Vagina (tissue), 2 donors: ENCODE results near the gene C17orf100. TPM values are rescaled to one million over a fixed set of nuclear protein-coding genes. Genes with fewer than 3 reads are reported as not detected.
"Not testable (repeated sequence)": the region's sequence is repeated elsewhere in the genome, so short reads cannot be mapped to it uniquely, and the experiment has no call there.

Source experiments
- DNase-seq, 2 donors: peaks; one replicate each; pipeline ENCODE4 v3.0.0-alpha.2; 2017; ENCODE audit errors: extremely low spot score in 2 of 2
- H3K27ac ChIP-seq: fragments of 200-600 bp; sonication (generic); one replicate; pipeline ENCODE4 v1.5.1; 2019
- H3K27me3 ChIP-seq: fragments of 200-600 bp; sonication (generic); one replicate; pipeline ENCODE4 v1.5.1; 2019
- H3K36me3 ChIP-seq, 2 donors: fragments of 200-600 bp; sonication (generic); one replicate each; pipeline ENCODE4 v1.5.1; 2017 to 2019
- H3K4me1 ChIP-seq: fragments of 200-600 bp; sonication (generic); one replicate; pipeline ENCODE4 v1.5.1; 2019
- H3K4me3 ChIP-seq, 2 donors: fragments of 200-600 bp; sonication (generic); 1 replicate in 1 of 2; 2 replicates in 1 of 2; pipeline ENCODE4 v1.5.1; 2016 to 2019
- H3K9me3 ChIP-seq: fragments of 200-600 bp; sonication (generic); one replicate; pipeline ENCODE4 v1.5.1; 2019
- POLR2A ChIP-seq, 2 donors: fragments of 450-650 bp; IDR thresholded peaks; one replicate each; pipeline ENCODE4 v1.6.1; 2017; ENCODE audit warnings: antibody characterized with exemption in 2 of 2, mild to moderate bottlenecking in 2 of 2, moderate library complexity in 2 of 2
- POLR2AphosphoS5 ChIP-seq, 2 donors: sonication (generic); formaldehyde crosslinking; IDR thresholded peaks; one replicate each; pipeline ENCODE4 v1.9.0; 2017; ENCODE audit warnings: antibody characterized with exemption in 2 of 2, mild to moderate bottlenecking in 2 of 2, low read depth in 1 of 2; ENCODE audit not compliant: insufficient read depth in 1 of 2
- intact Hi-C: fragments of 100-400 bp; cut with DNase I; formaldehyde crosslinking; loops from one replicate; pipeline ENCODE4 v1.15.1; 2023
- total RNA-seq: library from RNA; depleted of rRNA; stranded (reverse); fragments of >200 nt; gene quantifications from one replicate; pipeline ENCODE4 v1.2.3, GENCODE V29; 2016
- TF ChIP-seq, protein P1 (sequence below), 3 experiments: fragments of 450-650 bp in 2 of 3; fragments of 200-600 bp in 1 of 3; sonication (generic) in 1 of 3; IDR thresholded peaks; one replicate each; pipeline ENCODE4 v1.5.1; 2017 to 2019; ENCODE audit warnings: antibody characterized with exemption in 3 of 3, mild to moderate bottlenecking in 2 of 3, moderate library complexity in 2 of 3

C17orf100 gene
- total RNA-seq, 1 donor from 2014 or later, result 3.2 TPM

DNA sequence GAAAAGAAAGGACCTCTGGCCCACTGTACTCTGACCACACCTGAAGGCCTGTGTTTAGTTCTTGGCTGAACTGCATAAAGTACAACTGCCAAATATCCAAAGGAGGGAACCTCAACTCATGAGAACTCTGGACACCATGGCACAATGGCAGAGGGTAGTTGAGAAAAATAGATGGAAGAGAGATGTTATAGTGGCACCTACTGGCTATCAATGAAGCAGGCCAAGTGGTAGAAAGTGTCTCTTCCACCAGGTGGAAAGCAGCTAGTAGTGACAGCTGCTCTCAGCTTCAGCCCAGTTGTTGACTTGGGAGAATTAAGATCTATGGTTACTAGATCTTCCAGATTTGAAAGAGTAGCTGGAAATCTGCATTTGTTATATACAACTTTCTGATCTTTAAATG lies 3.4 kb upstream of the C17orf100 start:
- no peaks in the 10 kb centered on the region for H3K27me3 ChIP-seq
- H3K27ac ChIP-seq, result no peak overlapping the region
- H3K9me3 ChIP-seq, result no peaks in the 10 kb centered on the region
- H3K36me3 ChIP-seq, result peaks cover 0 to 21% of the 10 kb centered on the region in 2 donors
- no peak overlapping the region for H3K4me3 ChIP-seq
- no peak for DNase-seq
- TF ChIP-seq POLR2A (IDR thresholded peaks at IDR 0.05), result no peak
- TF ChIP-seq, protein P1, sequence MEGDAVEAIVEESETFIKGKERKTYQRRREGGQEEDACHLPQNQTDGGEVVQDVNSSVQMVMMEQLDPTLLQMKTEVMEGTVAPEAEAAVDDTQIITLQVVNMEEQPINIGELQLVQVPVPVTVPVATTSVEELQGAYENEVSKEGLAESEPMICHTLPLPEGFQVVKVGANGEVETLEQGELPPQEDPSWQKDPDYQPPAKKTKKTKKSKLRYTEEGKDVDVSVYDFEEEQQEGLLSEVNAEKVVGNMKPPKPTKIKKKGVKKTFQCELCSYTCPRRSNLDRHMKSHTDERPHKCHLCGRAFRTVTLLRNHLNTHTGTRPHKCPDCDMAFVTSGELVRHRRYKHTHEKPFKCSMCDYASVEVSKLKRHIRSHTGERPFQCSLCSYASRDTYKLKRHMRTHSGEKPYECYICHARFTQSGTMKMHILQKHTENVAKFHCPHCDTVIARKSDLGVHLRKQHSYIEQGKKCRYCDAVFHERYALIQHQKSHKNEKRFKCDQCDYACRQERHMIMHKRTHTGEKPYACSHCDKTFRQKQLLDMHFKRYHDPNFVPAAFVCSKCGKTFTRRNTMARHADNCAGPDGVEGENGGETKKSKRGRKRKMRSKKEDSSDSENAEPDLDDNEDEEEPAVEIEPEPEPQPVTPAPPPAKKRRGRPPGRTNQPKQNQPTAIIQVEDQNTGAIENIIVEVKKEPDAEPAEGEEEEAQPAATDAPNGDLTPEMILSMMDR (IDR thresholded peaks at IDR 0.05), result no peak
- no peak for TF ChIP-seq POLR2AphosphoS5 (IDR thresholded peaks at IDR 0.05; ENCODE audit: insufficient read depth in 1 of 2, low read depth in 1 of 2)
- H3K4me1 ChIP-seq, result peaks cover 48% of the 10 kb centered on the region
- intact Hi-C loops, result no loop called here

GRCh38 chr17:6651919-6652452 lies 424 bp downstream of the C17orf100 start:
- H3K4me1 ChIP-seq, result peaks cover 39% of the 10 kb centered on the region
- H3K27ac ChIP-seq, result peak overlapping the region; percentile 75
- H3K4me3 ChIP-seq, result peak overlapping the region; percentile 65 to 73
- intact Hi-C loops, result no loop called here
- DNase-seq, result peak in 1 of 2 donors; percentile 87
- peaks cover 3% of the 10 kb centered on the region for H3K27me3 ChIP-seq
- H3K9me3 ChIP-seq, result no peaks in the 10 kb centered on the region
- peaks cover 0 to 16% of the 10 kb centered on the region in 2 donors for H3K36me3 ChIP-seq
- TF ChIP-seq, protein P1 (IDR thresholded peaks at IDR 0.05), result no peak
- TF ChIP-seq POLR2AphosphoS5 (IDR thresholded peaks at IDR 0.05; ENCODE audit: insufficient read depth in 1 of 2, low read depth in 1 of 2) (peak in 1 of 2 donors; percentile 44), POLR2A (IDR thresholded peaks at IDR 0.05) (no peak)

- no peak for DNase-seq
- intact Hi-C loops, result no loop called here
- H3K4me1 ChIP-seq, result peaks cover 25% of the 10 kb centered on the region
- no peaks in the 10 kb centered on the region for H3K36me3 ChIP-seq
- no peaks in the 10 kb centered on the region for H3K9me3 ChIP-seq
- H3K27me3 ChIP-seq, result peaks cover 3% of the 10 kb centered on the region
- TF ChIP-seq POLR2AphosphoS5 (IDR thresholded peaks at IDR 0.05; ENCODE audit: insufficient read depth in 1 of 2, low read depth in 1 of 2), result no peak
- TF ChIP-seq POLR2A (IDR thresholded peaks at IDR 0.05), result no peak
- H3K27ac ChIP-seq, result no peak overlapping the region
- H3K4me3 ChIP-seq, result peak overlapping the region in 1 of 2 donors; percentile 1
Observed at GRCh38 chr17:6654841-6655731, 3.5 kb downstream of the C17orf100 start.

DNA sequence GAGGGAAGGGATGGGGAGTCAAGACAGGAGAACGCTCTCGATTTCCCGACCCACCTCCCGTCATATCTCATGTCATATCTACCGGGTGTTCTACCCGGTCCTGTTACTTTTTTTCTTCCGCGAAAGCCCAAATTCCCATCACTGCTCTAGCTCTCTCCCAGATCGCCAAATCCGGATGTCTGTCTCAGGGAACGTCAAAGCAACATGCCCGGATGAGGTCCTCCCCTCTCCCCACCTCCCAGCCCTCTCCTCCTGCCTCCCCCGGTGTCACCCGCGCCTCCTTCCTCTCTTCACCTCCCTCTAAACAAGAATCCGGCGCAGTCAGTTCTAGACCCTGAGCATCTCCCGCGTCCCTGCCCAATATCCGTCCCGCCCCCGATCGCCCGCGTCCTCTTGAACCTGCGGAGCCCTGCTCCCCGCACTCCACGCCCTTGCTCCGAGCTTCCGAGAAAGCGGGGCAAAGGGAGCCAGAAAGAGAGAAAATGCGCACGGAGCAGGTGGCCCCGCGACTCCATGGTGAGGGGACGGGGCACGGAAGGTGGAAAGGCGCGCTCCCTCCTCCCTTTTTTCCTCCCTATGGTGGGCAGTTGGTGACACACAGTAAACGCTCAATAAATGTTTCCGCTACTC lies 4.3 kb downstream of the C17orf100 start:
- H3K27ac ChIP-seq, H3K27me3 ChIP-seq, H3K4me3 ChIP-seq, DNase-seq, H3K9me3 ChIP-seq, intact Hi-C loops, H3K36me3 ChIP-seq: not testable (repeated sequence)
- peaks cover 18% of the 10 kb centered on the region for H3K4me1 ChIP-seq

GRCh38 chr17:6656797-6657632 lies 5.5 kb downstream of the C17orf100 start:
- peak overlapping the region in 1 of 2 donors; percentile 15 for H3K4me3 ChIP-seq
- H3K36me3 ChIP-seq, H3K27me3 ChIP-seq, DNase-seq, intact Hi-C loops, H3K27ac ChIP-seq, H3K9me3 ChIP-seq: not testable (repeated sequence)
- H3K4me1 ChIP-seq, result peaks cover 12% of the 10 kb centered on the region

- Histone ChIP-seq H3K27ac (no peak overlapping the region), H3K9me3 (no peaks in the 10 kb centered on the region), H3K36me3 (no peaks in the 10 kb centered on the region), H3K4me1 (peaks cover 4% of the 10 kb centered on the region), H3K4me3 (peak overlapping the region in 1 of 2 donors; percentile 15), H3K27me3 (peaks cover 3% of the 10 kb centered on the region)
- intact Hi-C loops, result no loop called here
- TF ChIP-seq POLR2A (IDR thresholded peaks at IDR 0.05) (no peak), POLR2AphosphoS5 (IDR thresholded peaks at IDR 0.05; ENCODE audit: insufficient read depth in 1 of 2, low read depth in 1 of 2) (no peak)
- TF ChIP-seq, protein P1 (IDR thresholded peaks at IDR 0.05), result no peak
- DNase-seq, result no peak
Observed at GRCh38 chr17:6657633-6658287, 6.2 kb downstream of the C17orf100 start.

DNA sequence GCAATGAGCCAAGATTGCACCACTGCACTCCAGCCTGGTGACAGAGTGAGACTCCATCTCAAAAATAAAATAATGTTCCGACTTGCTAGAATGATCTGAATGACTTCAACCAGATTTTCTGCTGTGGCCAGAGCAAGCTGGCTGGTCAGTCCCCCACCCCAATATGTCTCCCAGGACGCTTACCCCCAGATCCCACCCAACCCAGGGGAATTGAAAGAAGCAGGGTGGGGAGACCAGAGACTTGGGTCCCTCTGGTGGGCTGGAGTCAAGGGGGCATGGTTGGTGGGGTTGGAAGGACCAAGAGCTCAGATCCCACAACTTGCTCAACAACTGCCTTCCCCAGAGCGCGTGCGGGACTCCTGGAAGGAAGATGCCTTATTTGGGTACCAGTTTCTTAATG lies 6.8 kb downstream of the C17orf100 start:
- H3K27ac ChIP-seq, intact Hi-C loops, H3K27me3 ChIP-seq, H3K4me1 ChIP-seq, DNase-seq, H3K9me3 ChIP-seq, H3K4me3 ChIP-seq, H3K36me3 ChIP-seq: not testable (repeated sequence)
